Rectal smooth muscle tissue (tissue), 1 donor: ENCODE measurements around the gene ZNF837.
"Not testable (repeated sequence)": the region's sequence is repeated elsewhere in the genome, so short reads cannot be mapped to it uniquely, and the experiment has no call there.

ENCODE experiments used
- H3K27ac ChIP-seq: one replicate; pipeline ENCODE4 v1.7.0; 2013; ENCODE audit warnings: low read depth, low read length, inconsistent platforms
- H3K27me3 ChIP-seq: one replicate; pipeline ENCODE4 v1.7.0; 2013; ENCODE audit warnings: low read length; ENCODE audit not compliant: control insufficient read depth, insufficient read depth
- H3K36me3 ChIP-seq: one replicate; pipeline ENCODE4 v1.7.0; 2013; ENCODE audit warnings: low read length; ENCODE audit not compliant: control insufficient read depth, insufficient read depth
- H3K4me1 ChIP-seq: one replicate; pipeline ENCODE4 v1.7.0; 2013; ENCODE audit warnings: low read length; ENCODE audit not compliant: control insufficient read depth, insufficient read depth
- H3K4me3 ChIP-seq: one replicate; pipeline ENCODE4 v1.7.0; 2013; ENCODE audit warnings: low read length
- H3K9ac ChIP-seq: one replicate; pipeline ENCODE4 v1.7.0; 2013; ENCODE audit warnings: low read length

ZNF837 gene

GRCh38 chr19:58379246-58379645 is 1.6 kb downstream of the ZNF837 start:
- Histone ChIP-seq H3K27me3 (no peaks in the 10 kb centered on the region), H3K4me1 (peaks cover 6% of the 10 kb centered on the region), H3K9ac (no peak overlapping the region), H3K4me3 (peak overlapping the region; percentile 7), H3K36me3 (no peaks in the 10 kb centered on the region), H3K27ac (no peak overlapping the region)

GRCh38 chr19:58376724-58377123 is 4.1 kb downstream of the ZNF837 start:
- not testable (repeated sequence) for H3K4me3 ChIP-seq, H3K9ac ChIP-seq, H3K36me3 ChIP-seq, H3K27me3 ChIP-seq, H3K4me1 ChIP-seq, H3K27ac ChIP-seq

GRCh38 chr19:58374200-58374599 is 6.6 kb downstream of the ZNF837 start:
- H3K27me3 ChIP-seq: no peaks in the 10 kb centered on the region
- H3K36me3 ChIP-seq: no peaks in the 10 kb centered on the region
- H3K4me3 ChIP-seq: no peak overlapping the region
- H3K9ac ChIP-seq: no peak overlapping the region
- H3K4me1 ChIP-seq: no peaks in the 10 kb centered on the region
- no peak overlapping the region for H3K27ac ChIP-seq

GRCh38 chr19:58372311-58373133 is 8.3 kb downstream of the ZNF837 start:
- Histone ChIP-seq H3K27me3 (no peaks in the 10 kb centered on the region), H3K36me3 (no peaks in the 10 kb centered on the region), H3K4me3 (no peak overlapping the region), H3K4me1 (no peaks in the 10 kb centered on the region), H3K27ac (no peak overlapping the region), H3K9ac (no peak overlapping the region)

- no peaks in the 10 kb centered on the region for H3K4me1 ChIP-seq
- H3K27ac ChIP-seq: no peak overlapping the region
- H3K27me3 ChIP-seq: peaks cover 3% of the 10 kb centered on the region
- no peaks in the 10 kb centered on the region for H3K36me3 ChIP-seq
- H3K4me3 ChIP-seq: no peak overlapping the region
- H3K9ac ChIP-seq: no peak overlapping the region
Observed at GRCh38 chr19:58368561-58369360, 12.1 kb downstream of the ZNF837 start.

GRCh38 chr19:58367698-58368454 is 13.0 kb downstream of the ZNF837 start:
- Histone ChIP-seq H3K9ac (no peak overlapping the region), H3K27me3 (peaks cover 3% of the 10 kb centered on the region), H3K4me3 (no peak overlapping the region), H3K4me1 (no peaks in the 10 kb centered on the region), H3K36me3 (no peaks in the 10 kb centered on the region), H3K27ac (no peak overlapping the region)

- Histone ChIP-seq H3K4me1 (peaks cover 1% of the 10 kb centered on the region), H3K4me3 (no peak overlapping the region), H3K27me3 (peaks cover 3% of the 10 kb centered on the region), H3K36me3 (no peaks in the 10 kb centered on the region), H3K9ac (no peak overlapping the region), H3K27ac (no peak overlapping the region)
Observed at GRCh38 chr19:58366585-58367430, 14.0 kb downstream of the ZNF837 start.

GRCh38 chr19:58364146-58364545 is 16.7 kb downstream of the ZNF837 start:
- Histone ChIP-seq H3K9ac (no peak overlapping the region), H3K27me3 (peaks cover 3% of the 10 kb centered on the region), H3K36me3 (no peaks in the 10 kb centered on the region), H3K27ac (no peak overlapping the region), H3K4me3 (no peak overlapping the region), H3K4me1 (peaks cover 3% of the 10 kb centered on the region)

GRCh38 chr19:58362272-58362994 is 18.4 kb downstream of the ZNF837 start, which contains the start of gene ZNF497:
ZNF497 (minus strand) TSS chr19:58362751; CDS start chr19:58357635, 5,116 bp downstream.
- no peaks in the 10 kb centered on the region for H3K36me3 ChIP-seq

GRCh38 chr19:58361900-58362271 is 18.9 kb downstream of the ZNF837 start:
- Histone ChIP-seq H3K9ac (peak overlapping the region; percentile 94), H3K4me1 (peaks cover 3% of the 10 kb centered on the region), H3K27ac (peak overlapping the region; percentile 98), H3K4me3 (peak overlapping the region; percentile 94), H3K27me3 (peaks cover 2% of the 10 kb centered on the region), H3K36me3 (no peaks in the 10 kb centered on the region)

More at GRCh38 chr19:58362272-58362994, 18.4 kb downstream of the ZNF837 start, which contains the start of gene ZNF497:
- peaks cover 3% of the 10 kb centered on the region for H3K27me3 ChIP-seq
- H3K9ac ChIP-seq: peak within 1 kb of the TSS; percentile 94
- H3K4me3 ChIP-seq: peak within 1 kb of the TSS; percentile 94
- peaks cover 3% of the 10 kb centered on the region for H3K4me1 ChIP-seq
- peak within 1 kb of the TSS; percentile 98 for H3K27ac ChIP-seq

GRCh38 chr19:58357481-58358145 is 23.2 kb downstream of the ZNF837 start:
- Histone ChIP-seq H3K4me3 (no peak overlapping the region), H3K4me1 (peaks cover 3% of the 10 kb centered on the region), H3K36me3 (no peaks in the 10 kb centered on the region), H3K27me3 (peaks cover 4% of the 10 kb centered on the region), H3K9ac (no peak overlapping the region), H3K27ac (no peak overlapping the region)
